Activated naive CD4-positive, alpha-beta T cell treated with anti-CD3 and anti-CD28 coated beads, Interleukin-2, amount 10 ng/mL, durations not matched to agents 7 days and 5 days (primary cell): Measurements from ENCODE around the gene IL17RE.
"Not testable (repeated sequence)": the region's sequence is repeated elsewhere in the genome, so short reads cannot be mapped to it uniquely, and the experiment has no call there.

Experiments used
- CTCF ChIA-PET: fragments of 350-600 bp; sonication (Branson Sonifier 250); formaldehyde crosslinking; loops from one replicate; lab custom pipeline; 2021; ENCODE audit warnings: antibody characterized with exemption; lab: Charles Lee
- DNase-seq: peaks from one replicate; pipeline ENCODE4 v3.0.0-alpha.2; 2020
- H3K27ac Mint-ChIP-seq: one replicate; pipeline ENCODE4 v1.8.0; 2021; ENCODE audit warnings: mild to moderate bottlenecking, moderate library complexity, mixed read lengths
- H3K27me3 Mint-ChIP-seq: one replicate; pipeline ENCODE4 v1.8.0; 2021; ENCODE audit warnings: mild to moderate bottlenecking, mixed read lengths
- H3K36me3 Mint-ChIP-seq: one replicate; pipeline ENCODE4 v1.8.0; 2021; ENCODE audit warnings: mixed read lengths
- H3K4me1 Mint-ChIP-seq: one replicate; pipeline ENCODE4 v1.8.0; 2021; ENCODE audit warnings: mixed read lengths
- H3K4me3 Mint-ChIP-seq: one replicate; pipeline ENCODE4 v1.8.0; 2021; ENCODE audit warnings: mild to moderate bottlenecking, moderate library complexity, mixed read lengths
- H3K9me3 Mint-ChIP-seq: one replicate; pipeline ENCODE4 v1.8.0; 2021; ENCODE audit warnings: mixed read lengths

The IL17RE gene

GRCh38 chr3:9890249-9891071 lies 12.2 kb upstream of the IL17RE start, which contains the start of gene JAGN1:
Gene JAGN1, plus strand, starts transcription at chr3:9890610. Its CDS starts 113 bp downstream, at chr3:9890723.
- Mint-ChIP-seq H3K27ac (peak within 1 kb of the TSS; percentile 97), H3K27me3 (peaks cover 5% of the 10 kb centered on the region), H3K9me3 (no peaks in the 10 kb centered on the region), H3K4me1 (peaks cover 45% of the 10 kb centered on the region), H3K36me3 (peaks cover 35% of the 10 kb centered on the region), H3K4me3 (peak within 1 kb of the TSS; percentile 97)
- CTCF ChIA-PET, result interaction anchor here (1.1 to 1.9 kb wide), 3 partner anchors 11 to 81 kb away, joined by 3 to 6 read pairs (median 4); partner anchors contain the start of gene IL17RE
- peak; percentile 92 for DNase-seq

- peaks cover 45% of the 10 kb centered on the region for H3K4me1 Mint-ChIP-seq
- H3K27ac Mint-ChIP-seq, result peak overlapping the region; percentile 97
- H3K9me3 Mint-ChIP-seq, result no peaks in the 10 kb centered on the region
- DNase-seq, result no peak
- CTCF ChIA-PET, result interaction anchor here (1.1 to 1.9 kb wide), 3 partner anchors 11 to 80 kb away, joined by 3 to 6 read pairs (median 4); partner anchors contain the start of gene IL17RE
- H3K27me3 Mint-ChIP-seq, result peaks cover 5% of the 10 kb centered on the region
- peak overlapping the region; percentile 97 for H3K4me3 Mint-ChIP-seq
- peaks cover 37% of the 10 kb centered on the region for H3K36me3 Mint-ChIP-seq
Observed at GRCh38 chr3:9891072-9891622, 11.5 kb upstream of the IL17RE start.

- Mint-ChIP-seq H3K4me1 (peaks cover 45% of the 10 kb centered on the region), H3K4me3 (no peak overlapping the region), H3K9me3 (no peaks in the 10 kb centered on the region), H3K27ac (no peak overlapping the region), H3K36me3 (peaks cover 38% of the 10 kb centered on the region), H3K27me3 (no peaks in the 10 kb centered on the region)
- DNase-seq, result no peak
- CTCF ChIA-PET, result interaction anchor here (1.3 to 3.7 kb wide), 2 partner anchors 10 to 39 kb away, joined by 4 to 14 read pairs; partner anchors contain the start of gene CRELD1
Observed at GRCh38 chr3:9893739-9894138, 8.9 kb upstream of the IL17RE start.

- H3K9me3 Mint-ChIP-seq, H3K27me3 Mint-ChIP-seq, H3K4me3 Mint-ChIP-seq, H3K27ac Mint-ChIP-seq, DNase-seq: not testable (repeated sequence)
- CTCF ChIA-PET, result interaction anchor here (3.7 kb wide), 1 partner anchor 37 kb away, joined by 14 read pairs; the partner anchor contains the start of gene CRELD1
- Mint-ChIP-seq H3K4me1 (peaks cover 33% of the 10 kb centered on the region), H3K36me3 (peaks cover 36% of the 10 kb centered on the region)
Observed at GRCh38 chr3:9895715-9896114, 6.9 kb upstream of the IL17RE start.

GRCh38 chr3:9896755-9897407 lies 5.8 kb upstream of the IL17RE start:
- H3K9me3 Mint-ChIP-seq, DNase-seq, CTCF ChIA-PET, H3K4me3 Mint-ChIP-seq, H3K27me3 Mint-ChIP-seq, H3K27ac Mint-ChIP-seq: not testable (repeated sequence)
- peaks cover 34% of the 10 kb centered on the region for H3K4me1 Mint-ChIP-seq
- peaks cover 31% of the 10 kb centered on the region for H3K36me3 Mint-ChIP-seq

- no peak for DNase-seq
- CTCF ChIA-PET, result no interaction called here
- Mint-ChIP-seq H3K27me3 (no peaks in the 10 kb centered on the region), H3K4me3 (no peak overlapping the region), H3K36me3 (peaks cover 25% of the 10 kb centered on the region), H3K27ac (no peak overlapping the region), H3K4me1 (peaks cover 35% of the 10 kb centered on the region), H3K9me3 (no peaks in the 10 kb centered on the region)
Observed at GRCh38 chr3:9897408-9898372, 5.0 kb upstream of the IL17RE start.

GRCh38 chr3:9898467-9899241 lies 4.0 kb upstream of the IL17RE start:
- no peaks in the 10 kb centered on the region for H3K9me3 Mint-ChIP-seq
- DNase-seq, result no peak
- no peaks in the 10 kb centered on the region for H3K27me3 Mint-ChIP-seq
- H3K36me3 Mint-ChIP-seq, result peaks cover 16% of the 10 kb centered on the region
- H3K27ac Mint-ChIP-seq, result no peak overlapping the region
- peaks cover 38% of the 10 kb centered on the region for H3K4me1 Mint-ChIP-seq
- H3K4me3 Mint-ChIP-seq, result no peak overlapping the region
- CTCF ChIA-PET, result no interaction called here

GRCh38 chr3:9899289-9899791 lies 3.3 kb upstream of the IL17RE start:
- Mint-ChIP-seq H3K9me3 (no peaks in the 10 kb centered on the region), H3K27ac (no peak overlapping the region), H3K4me1 (peaks cover 36% of the 10 kb centered on the region), H3K4me3 (no peak overlapping the region), H3K27me3 (no peaks in the 10 kb centered on the region), H3K36me3 (peaks cover 10% of the 10 kb centered on the region)
- no peak for DNase-seq
- CTCF ChIA-PET, result no interaction called here

- H3K9me3 Mint-ChIP-seq, H3K4me3 Mint-ChIP-seq, H3K27me3 Mint-ChIP-seq, H3K36me3 Mint-ChIP-seq, H3K27ac Mint-ChIP-seq, DNase-seq: not testable (repeated sequence)
- CTCF ChIA-PET, result interaction anchor here (0.7 to 1.8 kb wide), 2 partner anchors 10 to 12 kb away, joined by 4 read pairs; partner anchors contain the start of gene JAGN1
- peaks cover 30% of the 10 kb centered on the region for H3K4me1 Mint-ChIP-seq
Observed at GRCh38 chr3:9900965-9901415, 1.7 kb upstream of the IL17RE start.

- peak overlapping the region; percentile 19 for H3K27ac Mint-ChIP-seq
- H3K4me3 Mint-ChIP-seq, result no peak overlapping the region
- CTCF ChIA-PET, result interaction anchor here (0.7 to 2.0 kb wide), 6 partner anchors 11 to 178 kb away, joined by 3 to 9 read pairs (median 4); partner anchors contain the start of genes IL17RC and JAGN1
- H3K27me3 Mint-ChIP-seq, result peaks cover 9% of the 10 kb centered on the region
- DNase-seq, result peak; percentile 41
- peaks cover 30% of the 10 kb centered on the region for H3K4me1 Mint-ChIP-seq
- peaks cover 1% of the 10 kb centered on the region for H3K36me3 Mint-ChIP-seq
- no peaks in the 10 kb centered on the region for H3K9me3 Mint-ChIP-seq
Observed at GRCh38 chr3:9901967-9902366, 681 bp upstream of the IL17RE start.

- H3K27ac Mint-ChIP-seq, result no peak overlapping the region
- H3K36me3 Mint-ChIP-seq, result no peaks in the 10 kb centered on the region
- H3K4me1 Mint-ChIP-seq, result peaks cover 30% of the 10 kb centered on the region
- no peak for DNase-seq
- no peak overlapping the region for H3K4me3 Mint-ChIP-seq
- CTCF ChIA-PET, result interaction anchor here (0.9 to 2.0 kb wide), 4 partner anchors 10 to 432 kb away, joined by 3 to 9 read pairs (median 4); partner anchors contain the start of gene IL17RC
- H3K27me3 Mint-ChIP-seq, result peaks cover 9% of the 10 kb centered on the region
- no peaks in the 10 kb centered on the region for H3K9me3 Mint-ChIP-seq
Observed at GRCh38 chr3:9903238-9903624, 583 bp downstream of the IL17RE start.

GRCh38 chr3:9903904-9904303 lies 1.3 kb downstream of the IL17RE start:
- H3K27me3 Mint-ChIP-seq, result peaks cover 9% of the 10 kb centered on the region
- no peak overlapping the region for H3K27ac Mint-ChIP-seq
- peaks cover 30% of the 10 kb centered on the region for H3K4me1 Mint-ChIP-seq
- CTCF ChIA-PET, result no interaction called here
- H3K4me3 Mint-ChIP-seq, result no peak overlapping the region
- H3K9me3 Mint-ChIP-seq, result no peaks in the 10 kb centered on the region
- no peak for DNase-seq
- no peaks in the 10 kb centered on the region for H3K36me3 Mint-ChIP-seq
